ENCODE measurements around the gene DNAL4.

GRCh38 chr22:38756711-38757463 is 37.1 kb downstream of the DNAL4 start:
- TF ChIP-seq, protein P1, sequence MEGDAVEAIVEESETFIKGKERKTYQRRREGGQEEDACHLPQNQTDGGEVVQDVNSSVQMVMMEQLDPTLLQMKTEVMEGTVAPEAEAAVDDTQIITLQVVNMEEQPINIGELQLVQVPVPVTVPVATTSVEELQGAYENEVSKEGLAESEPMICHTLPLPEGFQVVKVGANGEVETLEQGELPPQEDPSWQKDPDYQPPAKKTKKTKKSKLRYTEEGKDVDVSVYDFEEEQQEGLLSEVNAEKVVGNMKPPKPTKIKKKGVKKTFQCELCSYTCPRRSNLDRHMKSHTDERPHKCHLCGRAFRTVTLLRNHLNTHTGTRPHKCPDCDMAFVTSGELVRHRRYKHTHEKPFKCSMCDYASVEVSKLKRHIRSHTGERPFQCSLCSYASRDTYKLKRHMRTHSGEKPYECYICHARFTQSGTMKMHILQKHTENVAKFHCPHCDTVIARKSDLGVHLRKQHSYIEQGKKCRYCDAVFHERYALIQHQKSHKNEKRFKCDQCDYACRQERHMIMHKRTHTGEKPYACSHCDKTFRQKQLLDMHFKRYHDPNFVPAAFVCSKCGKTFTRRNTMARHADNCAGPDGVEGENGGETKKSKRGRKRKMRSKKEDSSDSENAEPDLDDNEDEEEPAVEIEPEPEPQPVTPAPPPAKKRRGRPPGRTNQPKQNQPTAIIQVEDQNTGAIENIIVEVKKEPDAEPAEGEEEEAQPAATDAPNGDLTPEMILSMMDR (IDR thresholded peaks at IDR 0.05): no peak
- no peak for TF ChIP-seq POLR2A (IDR thresholded peaks at IDR 0.05)
